GM12878 (cell line): ENCODE data around the gene CYP4F8. TPM values are rescaled to one million over a fixed set of nuclear protein-coding genes. Genes with fewer than 3 reads are reported as not detected.
A peak's percentile ranks its signal among the peaks of the same experiment; 100 is the strongest.

Source experiments
- ATAC-seq: fragments of 200-7000 bp; cut with Tn5 transposase; 3 replicates; pipeline ENCODE4 v1.9.1; 2020; ENCODE audit warnings: mild to moderate bottlenecking, moderate library complexity
- BruUV-seq: library from RNA; stranded (reverse); fragments of 400-500 nt; replicated peaks from 2 replicates; lab custom pipeline; 2021; lab: Mats Ljungman, UMichigan
- CTCF ChIA-PET: fragments of 300-600 bp; sonication (Branson Sonifier 250); formaldehyde crosslinking; extraction: SDS; loops from one replicate; lab custom pipeline; 2021; ENCODE audit warnings: inconsistent platforms; lab: Yijun Ruan, JAX
- POLR2A ChIA-PET: fragments of 350-600 bp; formaldehyde crosslinking; extraction: SDS; loops from one replicate; lab custom pipeline; 2021; ENCODE audit warnings: inconsistent platforms; lab: Charles Lee
- RAD21 ChIA-PET: fragments of 300-600 bp; sonication (Branson Sonifier 250); formaldehyde crosslinking; loops from one replicate; lab custom pipeline; 2023; ENCODE audit warnings: antibody characterized with exemption; ENCODE audit not compliant: unreplicated experiment; lab: Charles Lee
- SMC1A ChIA-PET: fragments of 300-600 bp; sonication (Branson Sonifier 250); formaldehyde crosslinking; loops from one replicate; lab custom pipeline; 2023; ENCODE audit not compliant: unreplicated experiment, uncharacterized antibody; lab: Charles Lee
- DNase-seq: peaks from one replicate; pipeline ENCODE4 v3.0.0-alpha.2; 2011; ENCODE audit warnings: low read depth, low spot score
- FAIRE-seq: peaks from 3 replicates; lab custom pipeline; 2011; peaks lifted over from hg19 to GRCh38; lab: Jason Lieb, UNC
- H2AFZ ChIP-seq: 2 replicates; pipeline ENCODE4 v1.6.0; 2011; ENCODE audit warnings: low read depth, low read length, control low read depth; ENCODE audit not compliant: control insufficient read depth
- H3K27ac ChIP-seq: 2 replicates; pipeline ENCODE4 v1.5.1; 2011; ENCODE audit warnings: control low read depth; ENCODE audit not compliant: control insufficient read depth, insufficient read depth
- H3K27me3 ChIP-seq, 2 experiments: replicated peaks in 1 of 2; 2 replicates each; pipeline versions ENCODE4 v1.6.0 to v1.6.1; 2011; ENCODE audit warnings: low read length in 1 of 2; ENCODE audit not compliant: control insufficient read depth in 2 of 2, insufficient read depth in 2 of 2
- H3K36me3 ChIP-seq, 2 experiments: 2 replicates each; pipeline ENCODE4 v1.5.1; 2011; ENCODE audit warnings: low read length in 1 of 2; ENCODE audit not compliant: control insufficient read depth in 2 of 2, insufficient read depth in 2 of 2
- H3K4me1 ChIP-seq: 2 replicates; pipeline ENCODE4 v1.6.1; 2011; ENCODE audit warnings: mild to moderate bottlenecking, low read length, moderate library complexity, mixed read lengths; ENCODE audit not compliant: control insufficient read depth, insufficient read depth
- H3K4me2 ChIP-seq: 2 replicates; pipeline ENCODE4 v1.6.0; 2011; ENCODE audit warnings: control low read depth; ENCODE audit not compliant: control insufficient read depth, insufficient read depth
- H3K4me3 ChIP-seq: fragments of 200-600 bp; sonication (generic); 2 replicates; pipeline ENCODE4 v1.5.1; 2016
- H3K79me2 ChIP-seq: 2 replicates; pipeline ENCODE4 v1.6.0; 2011; ENCODE audit warnings: low read length; ENCODE audit not compliant: control insufficient read depth, insufficient read depth
- H3K9ac ChIP-seq: 2 replicates; pipeline ENCODE4 v1.8.0; 2011; ENCODE audit warnings: low read length, control low read depth, mixed read lengths; ENCODE audit not compliant: control insufficient read depth, insufficient read depth
- H3K9me3 ChIP-seq: replicated peaks from 3 replicates; pipeline ENCODE4 v1.5.1; 2011; ENCODE audit warnings: mild to moderate bottlenecking, low read length; ENCODE audit not compliant: control insufficient read depth, insufficient read depth
- H4K20me1 ChIP-seq: 2 replicates; pipeline ENCODE4 v1.6.0; 2011; ENCODE audit not compliant: control insufficient read depth, insufficient read depth
- CBX3 ChIP-seq: fragments of 200-600 bp; sonication (generic); IDR thresholded peaks from 2 replicates; pipeline ENCODE4 v1.6.1; 2016; ENCODE audit warnings: low read depth, borderline replicate concordance
- NRF1 ChIP-seq: conservative IDR thresholded peaks from 2 replicates; pipeline ENCODE4 v1.6.1; 2011; ENCODE audit warnings: mild to moderate bottlenecking, low read depth, low read length, improper control_type of control experiment
- RAD51 ChIP-seq: fragments of 450-650 bp; IDR thresholded peaks from 2 replicates; pipeline ENCODE4 v1.6.1; 2016; ENCODE audit warnings: moderate library complexity, mild to moderate bottlenecking, inconsistent platforms
- SIN3A ChIP-seq: IDR thresholded peaks from 2 replicates; pipeline ENCODE4 v1.6.1; 2012; ENCODE audit warnings: low read depth, low read length, improper control_type of control experiment
- TCF7 ChIP-seq: IDR thresholded peaks from 2 replicates; pipeline ENCODE4 v1.6.1; 2014; ENCODE audit warnings: antibody characterized with exemption, borderline replicate concordance
- WGBS: methylation state at CpG from one replicate; pipeline ENCODE4 v1.1.6; 2016; ENCODE audit warnings: low lambda C conversion rate; ENCODE audit not compliant: insufficient replicate concordance, insufficient coverage; ENCODE audit errors: missing lambda C conversion rate; 5-methylcytosine and 5-hydroxymethylcytosine counted together
- in situ Hi-C: fragments of 300-500 bp; cut with MboI; formaldehyde crosslinking; loops from 9 replicates; pipeline ENCODE4 v1.14.3; 2018; ENCODE audit warnings: mixed read lengths
- intact Hi-C: fragments of 100-400 bp; cut with micrococcal nuclease; formaldehyde crosslinking; loops from one replicate; pipeline ENCODE4 v1.14.2; 2022; ENCODE audit not compliant: unreplicated experiment
- polyA plus RNA-seq, 11 experiments: library from polyadenylated mRNA; depleted of rRNA in 4 of 11; unstranded in 6 of 11; stranded (reverse) in 5 of 11; fragments of >200 nt; fragmentation: Nextera tagmentation in 4 of 11; fragmentation: Illumina TruSeq in 1 of 11; extraction: Ambion mirVana in 4 of 11; extraction: Trizol in 1 of 11; gene quantifications; 1 replicate in 1 of 11; 2 replicates in 10 of 11; pipeline versions ENCODE4 v1.2.1 to v1.2.3, GENCODE V29; 2011 to 2016; ENCODE audit warnings: inconsistent platforms in 2 of 11, missing spikeins in 2 of 11, low read depth in 1 of 11
- total RNA-seq, 4 experiments: library from RNA; depleted of rRNA in 3 of 4; stranded (reverse); fragments of >200 nt in 3 of 4; fragmentation: Illumina TruSeq in 1 of 4; extraction: Trizol in 1 of 4; gene quantifications; 2 replicates each; pipeline versions ENCODE4 v1.2.1 to v1.2.3, GENCODE V29; 2013 to 2021
- TF ChIP-seq, protein P1 (sequence below): fragments of 450-650 bp; IDR thresholded peaks from 2 replicates; pipeline ENCODE4 v1.6.1; 2017; ENCODE audit warnings: antibody characterized with exemption, mild to moderate bottlenecking, moderate library complexity
- TF ChIP-seq, protein P2 (sequence below): fragments of 450-650 bp; IDR thresholded peaks from 2 replicates; pipeline ENCODE4 v1.6.1; 2018; ENCODE audit warnings: mild to moderate bottlenecking, low read depth, moderate library complexity; ENCODE audit not compliant: partially characterized antibody
- TF ChIP-seq, protein P3 (sequence below): fragments of 450-650 bp; IDR thresholded peaks from 2 replicates; pipeline ENCODE4 v1.6.1; 2014; ENCODE audit warnings: mild to moderate bottlenecking

The CYP4F8 gene
- total and polyA plus RNA-seq, 10 of the 15 experiments (the other 5 are each of a cell fraction or from before 2014, with no cell fraction given), result not detected

DNA sequence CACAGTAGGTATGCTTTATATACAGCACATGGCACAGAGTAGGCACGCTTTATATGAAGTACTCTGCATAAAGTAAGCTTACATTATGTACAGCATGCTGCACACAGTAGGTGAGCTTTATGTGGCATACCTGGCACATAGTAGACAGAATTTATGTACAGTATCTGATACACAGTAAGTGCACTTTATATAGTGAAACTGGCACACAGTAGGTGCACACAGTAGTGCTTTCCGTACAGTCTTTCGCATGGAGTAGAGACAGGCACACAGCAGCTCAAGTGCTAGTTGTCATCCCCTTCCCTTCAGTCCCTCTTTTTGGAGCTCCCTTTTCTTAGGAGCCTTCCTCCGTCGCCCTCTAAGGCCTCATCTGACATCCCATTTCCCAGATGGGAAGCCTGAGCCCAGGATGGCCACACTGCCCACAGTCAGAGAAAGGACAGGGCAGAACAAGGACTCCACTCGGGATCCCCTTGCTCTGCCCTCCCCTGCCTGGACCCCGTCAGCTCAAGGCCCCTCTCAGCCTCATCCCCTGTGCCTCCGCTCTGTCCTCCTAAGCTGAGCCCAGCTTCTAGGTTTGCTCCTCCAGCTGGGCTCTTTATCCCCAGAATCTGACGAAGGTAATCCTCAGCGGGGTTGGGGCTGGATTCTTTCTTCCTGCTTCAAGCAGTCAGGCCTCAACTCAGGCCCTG lies 57.0 kb downstream of the CYP4F8 start (continued):
- TF ChIP-seq, protein P1, sequence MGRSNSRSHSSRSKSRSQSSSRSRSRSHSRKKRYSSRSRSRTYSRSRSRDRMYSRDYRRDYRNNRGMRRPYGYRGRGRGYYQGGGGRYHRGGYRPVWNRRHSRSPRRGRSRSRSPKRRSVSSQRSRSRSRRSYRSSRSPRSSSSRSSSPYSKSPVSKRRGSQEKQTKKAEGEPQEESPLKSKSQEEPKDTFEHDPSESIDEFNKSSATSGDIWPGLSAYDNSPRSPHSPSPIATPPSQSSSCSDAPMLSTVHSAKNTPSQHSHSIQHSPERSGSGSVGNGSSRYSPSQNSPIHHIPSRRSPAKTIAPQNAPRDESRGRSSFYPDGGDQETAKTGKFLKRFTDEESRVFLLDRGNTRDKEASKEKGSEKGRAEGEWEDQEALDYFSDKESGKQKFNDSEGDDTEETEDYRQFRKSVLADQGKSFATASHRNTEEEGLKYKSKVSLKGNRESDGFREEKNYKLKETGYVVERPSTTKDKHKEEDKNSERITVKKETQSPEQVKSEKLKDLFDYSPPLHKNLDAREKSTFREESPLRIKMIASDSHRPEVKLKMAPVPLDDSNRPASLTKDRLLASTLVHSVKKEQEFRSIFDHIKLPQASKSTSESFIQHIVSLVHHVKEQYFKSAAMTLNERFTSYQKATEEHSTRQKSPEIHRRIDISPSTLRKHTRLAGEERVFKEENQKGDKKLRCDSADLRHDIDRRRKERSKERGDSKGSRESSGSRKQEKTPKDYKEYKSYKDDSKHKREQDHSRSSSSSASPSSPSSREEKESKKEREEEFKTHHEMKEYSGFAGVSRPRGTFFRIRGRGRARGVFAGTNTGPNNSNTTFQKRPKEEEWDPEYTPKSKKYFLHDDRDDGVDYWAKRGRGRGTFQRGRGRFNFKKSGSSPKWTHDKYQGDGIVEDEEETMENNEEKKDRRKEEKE, result no peak
- TF ChIP-seq, protein P2, sequence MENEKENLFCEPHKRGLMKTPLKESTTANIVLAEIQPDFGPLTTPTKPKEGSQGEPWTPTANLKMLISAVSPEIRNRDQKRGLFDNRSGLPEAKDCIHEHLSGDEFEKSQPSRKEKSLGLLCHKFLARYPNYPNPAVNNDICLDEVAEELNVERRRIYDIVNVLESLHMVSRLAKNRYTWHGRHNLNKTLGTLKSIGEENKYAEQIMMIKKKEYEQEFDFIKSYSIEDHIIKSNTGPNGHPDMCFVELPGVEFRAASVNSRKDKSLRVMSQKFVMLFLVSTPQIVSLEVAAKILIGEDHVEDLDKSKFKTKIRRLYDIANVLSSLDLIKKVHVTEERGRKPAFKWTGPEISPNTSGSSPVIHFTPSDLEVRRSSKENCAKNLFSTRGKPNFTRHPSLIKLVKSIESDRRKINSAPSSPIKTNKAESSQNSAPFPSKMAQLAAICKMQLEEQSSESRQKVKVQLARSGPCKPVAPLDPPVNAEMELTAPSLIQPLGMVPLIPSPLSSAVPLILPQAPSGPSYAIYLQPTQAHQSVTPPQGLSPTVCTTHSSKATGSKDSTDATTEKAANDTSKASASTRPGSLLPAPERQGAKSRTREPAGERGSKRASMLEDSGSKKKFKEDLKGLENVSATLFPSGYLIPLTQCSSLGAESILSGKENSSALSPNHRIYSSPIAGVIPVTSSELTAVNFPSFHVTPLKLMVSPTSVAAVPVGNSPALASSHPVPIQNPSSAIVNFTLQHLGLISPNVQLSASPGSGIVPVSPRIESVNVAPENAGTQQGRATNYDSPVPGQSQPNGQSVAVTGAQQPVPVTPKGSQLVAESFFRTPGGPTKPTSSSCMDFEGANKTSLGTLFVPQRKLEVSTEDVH, result no peak
- TF ChIP-seq CBX3, result no peak

DNA sequence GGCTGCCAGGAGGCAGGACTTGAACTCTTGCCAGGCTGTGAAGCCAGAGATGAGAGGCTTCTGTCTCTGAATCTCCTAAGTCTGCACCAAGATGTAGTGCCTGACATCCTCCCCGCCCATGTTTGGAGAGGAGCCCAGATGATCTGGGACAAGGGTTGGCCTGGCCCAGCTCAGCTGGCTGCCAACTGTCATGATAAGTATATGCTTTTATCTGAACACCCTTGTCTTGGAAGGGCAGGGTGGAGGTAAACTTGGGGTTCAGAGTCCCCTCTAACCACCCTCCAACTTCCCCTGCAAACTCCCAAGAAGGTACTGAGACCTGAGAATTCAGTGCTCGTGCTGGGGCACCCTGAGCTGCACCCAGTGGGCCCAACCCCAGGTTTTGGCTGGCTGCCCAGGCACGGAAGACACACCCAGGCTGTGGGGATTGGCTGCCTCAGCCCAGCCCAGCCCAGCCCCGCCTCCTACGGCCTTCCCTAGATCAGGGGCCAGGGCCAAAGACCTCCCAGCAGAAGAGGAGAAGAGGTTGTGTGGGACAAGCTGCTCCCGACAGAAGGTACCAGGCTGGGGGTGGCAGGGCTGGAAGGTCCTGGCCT lies 57.7 kb downstream of the CYP4F8 start, which contains the start of gene CYP4F12:
TSS of gene CYP4F12 (plus strand) at position 508 of the 596 bp plus-strand sequence. CDS start 443 bp downstream, outside the sequence.
- Histone ChIP-seq H3K27ac (no peak within 1 kb of the TSS), H4K20me1 (no peaks in the 10 kb centered on the region), H3K9ac (no peak within 1 kb of the TSS), H3K27me3 (no peaks in the 10 kb centered on the region), H3K79me2 (no peaks in the 10 kb centered on the region), H3K36me3 (no peaks in the 10 kb centered on the region), H2AFZ (no peak within 1 kb of the TSS), H3K9me3 (no peaks in the 10 kb centered on the region), H3K4me3 (no peak within 1 kb of the TSS), H3K4me2 (no peak within 1 kb of the TSS), H3K4me1 (no peaks in the 10 kb centered on the region)
- SMC1A ChIA-PET, result no interaction called here
- FAIRE-seq (no peak), DNase-seq (no peak), ATAC-seq (peak; percentile 46)
- in situ Hi-C loops (loop anchor here (5.0 kb wide), 1 partner anchor 105 kb away; no protein-coding TSS in a partner anchor), intact Hi-C loops (no loop called here)
- WGBS, result 5% methylated on average over 6 of the region's 6 CpGs
- CTCF ChIA-PET, result no interaction called here
- POLR2A ChIA-PET, result no interaction called here
- no TSS peak for BruUV-seq
- RAD21 ChIA-PET, result no interaction called here
- TF ChIP-seq RAD51 (no peak), TCF7 (no peak), SIN3A (no peak), NRF1 (no peak)
- TF ChIP-seq, protein P2, result no peak
- TF ChIP-seq, protein P3, sequence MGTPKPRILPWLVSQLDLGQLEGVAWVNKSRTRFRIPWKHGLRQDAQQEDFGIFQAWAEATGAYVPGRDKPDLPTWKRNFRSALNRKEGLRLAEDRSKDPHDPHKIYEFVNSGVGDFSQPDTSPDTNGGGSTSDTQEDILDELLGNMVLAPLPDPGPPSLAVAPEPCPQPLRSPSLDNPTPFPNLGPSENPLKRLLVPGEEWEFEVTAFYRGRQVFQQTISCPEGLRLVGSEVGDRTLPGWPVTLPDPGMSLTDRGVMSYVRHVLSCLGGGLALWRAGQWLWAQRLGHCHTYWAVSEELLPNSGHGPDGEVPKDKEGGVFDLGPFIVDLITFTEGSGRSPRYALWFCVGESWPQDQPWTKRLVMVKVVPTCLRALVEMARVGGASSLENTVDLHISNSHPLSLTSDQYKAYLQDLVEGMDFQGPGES, result no peak
